ENCODE data around the gene DEFB113.

DEFB113 gene

GRCh38 chr6:49982046-49982445 lies 12.6 kb upstream of the DEFB113 start:
- DNase-seq (ENCODE audit: low read depth), result no peak
- H3K4me3 ChIP-seq (ENCODE audit: low read length), result no peak overlapping the region
- no peak for TF ChIP-seq CTCF (IDR thresholded peaks at IDR 0.05; ENCODE audit: insufficient read depth, low read depth, low read length, missing control alignments)

- H3K4me3 ChIP-seq (ENCODE audit: low read length), result no peak overlapping the region
- TF ChIP-seq CTCF (IDR thresholded peaks at IDR 0.05; ENCODE audit: insufficient read depth, low read depth, low read length, missing control alignments), result no peak
- DNase-seq (ENCODE audit: low read depth), result peak; percentile 43
These were observed 11.5 kb upstream of the DEFB113 start for GRCh38 chr6:49980898-49981297.

GRCh38 chr6:49979584-49979983 lies 10.2 kb upstream of the DEFB113 start:
- H3K4me3 ChIP-seq (ENCODE audit: low read length), result no peak overlapping the region
- no peak for TF ChIP-seq CTCF (IDR thresholded peaks at IDR 0.05; ENCODE audit: insufficient read depth, low read depth, low read length, missing control alignments)
- DNase-seq (ENCODE audit: low read depth), result no peak

- no peak for DNase-seq (ENCODE audit: low read depth)
- no peak for TF ChIP-seq CTCF (IDR thresholded peaks at IDR 0.05; ENCODE audit: insufficient read depth, low read depth, low read length, missing control alignments)
- no peak overlapping the region for H3K4me3 ChIP-seq (ENCODE audit: low read length)
These were observed 9.2 kb upstream of the DEFB113 start for GRCh38 chr6:49978332-49979226.

GRCh38 chr6:49966823-49967222 lies 2.6 kb downstream of the DEFB113 start:
- TF ChIP-seq CTCF (IDR thresholded peaks at IDR 0.05; ENCODE audit: insufficient read depth, low read depth, low read length, missing control alignments), result no peak
- H3K4me3 ChIP-seq (ENCODE audit: low read length), result no peak overlapping the region
- no peak for DNase-seq (ENCODE audit: low read depth)

GRCh38 chr6:49966334-49966733 lies 3.1 kb downstream of the DEFB113 start:
- no peak for TF ChIP-seq CTCF (IDR thresholded peaks at IDR 0.05; ENCODE audit: insufficient read depth, low read depth, low read length, missing control alignments)
- no peak for DNase-seq (ENCODE audit: low read depth)
- no peak overlapping the region for H3K4me3 ChIP-seq (ENCODE audit: low read length)

GRCh38 chr6:49964064-49964463 lies 5.4 kb downstream of the DEFB113 start, which contains the start of gene DEFB114:
TSS of gene DEFB114 (minus strand) at chr6:49964164. CDS start at chr6:49964105, 59 bp downstream.
- no peak within 1 kb of the TSS for H3K4me3 ChIP-seq (ENCODE audit: low read length)
- TF ChIP-seq CTCF (IDR thresholded peaks at IDR 0.05; ENCODE audit: insufficient read depth, low read depth, low read length, missing control alignments), result no peak
- DNase-seq (ENCODE audit: low read depth), result no peak
